HepG2 (cell line): ENCODE results near the gene CPEB2. TPM values are rescaled to one million over a fixed set of nuclear protein-coding genes. Genes with fewer than 3 reads are reported as not detected.

Experiments
- ATAC-seq: fragments of 200-7000 bp; cut with Tn5 transposase; 3 replicates; pipeline ENCODE4 v1.9.1; 2020; ENCODE audit warnings: mild to moderate bottlenecking, moderate library complexity
- BruUV-seq: library from RNA; stranded (reverse); fragments of 400-500 nt; replicated peaks from 2 replicates; lab custom pipeline; 2021; lab: Mats Ljungman, UMichigan
- CTCF ChIA-PET: fragments of 300-600 bp; formaldehyde crosslinking; extraction: SDS; loops from one replicate; lab custom pipeline; 2021; ENCODE audit warnings: low total read pairs, inconsistent platforms, low intra/inter-chr PET ratio; lab: Yijun Ruan, JAX
- POLR2A ChIA-PET: fragments of 350-600 bp; sonication (Branson Sonifier 250); formaldehyde crosslinking; loops from one replicate; lab custom pipeline; 2020; ENCODE audit warnings: antibody characterized with exemption, inconsistent platforms; lab: Yijun Ruan, JAX
- DNase-seq: peaks from one replicate; pipeline ENCODE4 v3.0.0-alpha.2; 2015; ENCODE audit warnings: low spot score
- FAIRE-seq: peaks from 3 replicates; lab custom pipeline; 2011; peaks lifted over from hg19 to GRCh38; lab: Jason Lieb, UNC
- H2AFZ ChIP-seq: one replicate; pipeline ENCODE4 v1.6.1; 2011; ENCODE audit warnings: low read length, inconsistent platforms
- H3K27ac ChIP-seq: fragments of 300-600 bp; 3 replicates; pipeline ENCODE4 v1.8.0; 2011; ENCODE audit warnings: mixed run types, mild to moderate bottlenecking, mixed read lengths, low read length, inconsistent platforms; ENCODE audit not compliant: insufficient read depth; ENCODE audit errors: extremely low read length
- H3K27me3 ChIP-seq, 2 experiments: fragments of 200-600 bp in 1 of 2; 2 replicates in 1 of 2; 3 replicates in 1 of 2; pipeline versions ENCODE4 v1.6.0 to v1.8.0; 2011; ENCODE audit warnings: low read length in 2 of 2, mild to moderate bottlenecking in 2 of 2, moderate library complexity in 2 of 2, inconsistent platforms in 1 of 2; ENCODE audit not compliant: insufficient read depth in 2 of 2, control insufficient read depth in 1 of 2
- H3K36me3 ChIP-seq, 2 experiments: fragments of 200-600 bp in 1 of 2; replicated peaks in 1 of 2; 2 replicates in 1 of 2; 3 replicates in 1 of 2; pipeline versions ENCODE4 v1.5.1 to v1.8.0; 2011; ENCODE audit warnings: low read length in 2 of 2, inconsistent platforms in 1 of 2; ENCODE audit not compliant: insufficient read depth in 2 of 2, control insufficient read depth in 1 of 2
- H3K4me1 ChIP-seq: 2 replicates; pipeline ENCODE4 v1.5.1; 2012; ENCODE audit warnings: low read length, inconsistent platforms; ENCODE audit not compliant: insufficient read depth
- H3K4me2 ChIP-seq: 2 replicates; pipeline ENCODE4 v1.6.0; 2011; ENCODE audit warnings: low read depth, low read length, inconsistent platforms
- H3K4me3 ChIP-seq, 3 experiments: fragments of 200-600 bp in 1 of 3; sonication (generic), shearing (Covaris generic) in 1 of 3; replicated peaks in 1 of 3; 2 replicates each; pipeline ENCODE4 v1.5.1; 2011 to 2016; ENCODE audit warnings: low read length in 3 of 3, inconsistent platforms in 2 of 3, low read depth in 2 of 3, mild to moderate bottlenecking in 2 of 3, control low read depth in 1 of 3, mixed read lengths in 1 of 3; ENCODE audit not compliant: insufficient read depth in 1 of 3
- H3K79me2 ChIP-seq: one replicate; pipeline ENCODE4 v1.6.1; 2011; ENCODE audit warnings: low read length, inconsistent platforms; ENCODE audit not compliant: insufficient read depth
- H3K9ac ChIP-seq: 2 replicates; pipeline ENCODE4 v1.6.0; 2011; ENCODE audit warnings: mild to moderate bottlenecking, low read depth, low read length, inconsistent platforms; ENCODE audit not compliant: insufficient read depth
- H3K9me3 ChIP-seq: 2 replicates; pipeline ENCODE4 v1.5.1; 2012; ENCODE audit warnings: mild to moderate bottlenecking, low read length
- H4K20me1 ChIP-seq: 2 replicates; pipeline ENCODE4 v1.6.0; 2011; ENCODE audit warnings: inconsistent platforms, mild to moderate bottlenecking, low read length, moderate library complexity; ENCODE audit not compliant: insufficient read depth
- HNRNPLL ChIP-seq: fragments of 200-400 bp; formaldehyde crosslinking; IDR thresholded peaks from 2 replicates; pipeline ENCODE4 v1.6.1; 2017; ENCODE audit warnings: mild to moderate bottlenecking, low read depth, low read length; ENCODE audit not compliant: poor library complexity, severe bottlenecking
- KDM2A ChIP-seq: sonication (generic); formaldehyde crosslinking; IDR thresholded peaks from 2 replicates; pipeline ENCODE4 v1.4.0; 2020; ENCODE audit warnings: low read depth, missing genetic modification reagents, borderline replicate concordance
- KDM5A ChIP-seq: fragments of 200-600 bp; sonication (generic); IDR thresholded peaks from 2 replicates; pipeline ENCODE4 v1.7.0; 2018; ENCODE audit warnings: antibody characterized with exemption, mild to moderate bottlenecking, low read length, borderline replicate concordance
- MBD4 ChIP-seq: IDR thresholded peaks from 2 replicates; pipeline ENCODE4 v1.6.1; 2012; ENCODE audit warnings: low read length, inconsistent platforms, borderline replicate concordance
- MED13 ChIP-seq: sonication (generic); formaldehyde crosslinking; IDR thresholded peaks from 2 replicates; pipeline ENCODE4 v1.5.0; 2020; ENCODE audit warnings: missing genetic modification reagents
- RXRB ChIP-seq: IDR thresholded peaks from 2 replicates; pipeline ENCODE4 v1.6.1; 2016; ENCODE audit warnings: borderline replicate concordance, missing genetic modification reagents, missing compliant biosample characterization
- SIX4 ChIP-seq: sonication (generic); formaldehyde crosslinking; IDR thresholded peaks from 2 replicates; pipeline ENCODE4 v1.4.0; 2020; ENCODE audit warnings: missing genetic modification reagents
- ZNF563 ChIP-seq: sonication (generic); formaldehyde crosslinking; IDR thresholded peaks from 2 replicates; pipeline ENCODE4 v1.8.0; 2022; ENCODE audit warnings: mild to moderate bottlenecking, moderate library complexity, missing genetic modification reagents
- ZNF792 ChIP-seq: IDR thresholded peaks from 2 replicates; pipeline ENCODE4 v1.6.1; 2016
- WGBS: methylation state at CpG from one replicate; pipeline ENCODE4 v1.1.6; 2017; ENCODE audit warnings: low lambda C conversion rate; 5-methylcytosine and 5-hydroxymethylcytosine counted together
- in situ Hi-C: cut with HindIII; loops from 2 replicates; pipeline ENCODE4 v1.10.0; 2017; ENCODE audit warnings: low pct_unique_long_range_greater_than_20kb; ENCODE audit not compliant: extremely low pct_ligation_motif_present
- intact Hi-C: fragments of 100-400 bp; cut with micrococcal nuclease; formaldehyde crosslinking; loops from one replicate; pipeline ENCODE4 v1.10.0; 2022; ENCODE audit not compliant: unreplicated experiment
- polyA plus RNA-seq, 8 experiments: library from polyadenylated mRNA; depleted of rRNA in 3 of 8; stranded (reverse) in 7 of 8; unstranded in 1 of 8; fragments of >200 nt; fragmentation: Illumina TruSeq in 4 of 8; extraction: Trizol in 4 of 8; gene quantifications; 2 replicates each; pipeline versions ENCODE4 v1.2.1 to v1.2.3, GENCODE V29; 2011 to 2016; ENCODE audit warnings: low read depth in 4 of 8, missing spikeins in 1 of 8, mixed read lengths in 1 of 8; ENCODE audit not compliant: insufficient read depth in 1 of 8
- total RNA-seq, 5 experiments: library from RNA; depleted of rRNA; stranded (reverse); fragments of >200 nt; fragmentation: Illumina TruSeq; extraction: Trizol; gene quantifications; 2 replicates each; pipeline ENCODE4 v1.2.3, GENCODE V29; 2016; ENCODE audit warnings: low read depth in 1 of 5
- TF ChIP-seq, protein P1 (sequence below): sonication (generic); formaldehyde crosslinking; IDR thresholded peaks from 2 replicates; pipeline ENCODE4 v1.5.0; 2020; ENCODE audit warnings: missing genetic modification reagents
- TF ChIP-seq, protein P2 (sequence below): sonication (generic); formaldehyde crosslinking; IDR thresholded peaks from 2 replicates; pipeline ENCODE4 v1.4.0; 2020; ENCODE audit warnings: missing genetic modification reagents, low read depth, mild to moderate bottlenecking, borderline replicate concordance
- TF ChIP-seq, protein P3 (sequence below): sonication (generic); formaldehyde crosslinking; IDR thresholded peaks from 2 replicates; pipeline ENCODE4 v1.8.0; 2022; ENCODE audit warnings: missing genetic modification reagents, low read depth, mild to moderate bottlenecking, borderline replicate concordance

Gene CPEB2
- total and polyA plus RNA-seq, 2 of the 13 experiments (the other 11 are each of a cell fraction or from before 2014, with no cell fraction given) = 2.0 to 2.5 TPM

DNA sequence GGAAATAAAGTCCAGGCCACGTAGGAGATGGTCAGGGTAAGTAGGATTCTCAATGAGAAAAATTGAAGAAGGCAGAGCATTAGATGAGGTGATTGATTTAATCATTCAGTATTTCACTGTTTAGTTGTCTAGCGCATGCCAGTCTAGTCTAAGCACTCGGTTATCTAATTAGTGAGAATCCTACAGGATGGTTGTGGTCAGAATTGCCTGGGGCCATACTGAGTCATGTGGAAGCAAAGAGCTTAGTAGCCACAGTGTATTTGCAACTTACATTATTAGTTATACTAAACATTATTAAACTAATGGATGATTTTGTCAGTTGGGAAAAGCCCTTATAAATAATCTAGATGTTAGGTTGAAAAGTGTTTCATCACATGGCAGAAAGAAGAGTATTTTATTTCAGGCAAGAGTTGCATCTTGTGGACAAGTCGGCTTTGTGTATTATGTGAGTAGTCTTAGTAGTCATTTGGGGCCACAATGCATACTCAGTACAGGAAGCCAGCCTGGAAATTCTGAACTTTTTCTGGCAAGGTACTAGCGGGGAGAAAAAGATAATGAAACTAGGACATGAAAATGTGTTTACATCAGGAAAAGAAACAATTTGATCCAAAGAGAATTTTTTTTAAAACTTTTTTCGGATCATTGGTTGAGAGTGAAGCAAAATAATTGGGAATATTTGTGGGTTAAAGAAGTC is 31.9 kb downstream of the CPEB2 start:
- no peaks in the 10 kb centered on the region for H4K20me1 ChIP-seq
- no peak overlapping the region for H2AFZ ChIP-seq
- ATAC-seq (no peak), DNase-seq (no peak), FAIRE-seq (no peak)
- POLR2A ChIA-PET = no interaction called here
- 98% methylated on average over 6 of the region's 6 CpGs for WGBS
- no peaks in the 10 kb centered on the region for H3K9me3 ChIP-seq
- H3K27me3 ChIP-seq = no peaks in the 10 kb centered on the region
- H3K27ac ChIP-seq = no peak overlapping the region
- no peak overlapping the region for H3K9ac ChIP-seq
- CTCF ChIA-PET = no interaction called here
- intact Hi-C loops (no loop called here), in situ Hi-C loops (no loop called here)
- no peak overlapping the region for H3K4me3 ChIP-seq
- H3K4me1 ChIP-seq = no peaks in the 10 kb centered on the region; the same call in 1 of the 2 replicates
- H3K79me2 ChIP-seq = no peaks in the 10 kb centered on the region
- no peak overlapping the region for H3K4me2 ChIP-seq
- TF ChIP-seq MBD4 = no peak
- no peak for TF ChIP-seq KDM2A (CRISPR knock-in tag)
- TF ChIP-seq ZNF792 (CRISPR knock-in tag) = no peak
- no peak for TF ChIP-seq MED13 (CRISPR knock-in tag)
- TF ChIP-seq, protein P1, sequence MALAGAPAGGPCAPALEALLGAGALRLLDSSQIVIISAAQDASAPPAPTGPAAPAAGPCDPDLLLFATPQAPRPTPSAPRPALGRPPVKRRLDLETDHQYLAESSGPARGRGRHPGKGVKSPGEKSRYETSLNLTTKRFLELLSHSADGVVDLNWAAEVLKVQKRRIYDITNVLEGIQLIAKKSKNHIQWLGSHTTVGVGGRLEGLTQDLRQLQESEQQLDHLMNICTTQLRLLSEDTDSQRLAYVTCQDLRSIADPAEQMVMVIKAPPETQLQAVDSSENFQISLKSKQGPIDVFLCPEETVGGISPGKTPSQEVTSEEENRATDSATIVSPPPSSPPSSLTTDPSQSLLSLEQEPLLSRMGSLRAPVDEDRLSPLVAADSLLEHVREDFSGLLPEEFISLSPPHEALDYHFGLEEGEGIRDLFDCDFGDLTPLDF (CRISPR knock-in tag) = no peak
- TF ChIP-seq, protein P2, sequence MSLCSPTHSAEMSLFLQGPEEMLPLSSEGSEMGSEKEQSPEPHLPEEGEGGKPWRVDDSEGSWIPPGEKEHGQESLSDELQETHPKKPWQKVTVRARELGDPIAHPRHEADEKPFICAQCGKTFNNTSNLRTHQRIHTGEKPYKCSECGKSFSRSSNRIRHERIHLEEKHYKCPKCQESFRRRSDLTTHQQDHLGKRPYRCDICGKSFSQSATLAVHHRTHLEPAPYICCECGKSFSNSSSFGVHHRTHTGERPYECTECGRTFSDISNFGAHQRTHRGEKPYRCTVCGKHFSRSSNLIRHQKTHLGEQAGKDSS = no peak
- TF ChIP-seq SIX4 (CRISPR knock-in tag) = no peak
- no peak for TF ChIP-seq ZNF563 (CRISPR knock-in tag)
- TF ChIP-seq KDM5A = no peak
- TF ChIP-seq, protein P3, sequence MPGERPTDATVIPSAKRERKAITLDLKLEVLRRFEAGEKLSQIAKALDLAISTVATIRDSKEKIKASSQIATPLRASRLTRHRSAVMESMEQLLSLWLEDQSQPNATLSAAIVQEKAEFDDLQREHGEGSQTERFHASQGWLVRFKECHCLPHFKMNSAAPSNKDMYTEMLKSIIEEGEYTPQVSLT = no peak
- no peak for TF ChIP-seq RXRB
- no peak for TF ChIP-seq HNRNPLL
- BruUV-seq = no TSS peak
- peaks cover 0 to 8% of the 10 kb centered on the region in 2 experiments; a peak in 1 of 5 replicates for H3K36me3 ChIP-seq
